ENCODE measurements around the gene BTG1. TPM values are rescaled to one million over a fixed set of nuclear protein-coding genes. Genes with fewer than 3 reads are reported as not detected.

The BTG1 gene
- total and polyA plus RNA-seq, 2 experiments from 2014 or later: 15.5 to 36.2 TPM

DNA sequence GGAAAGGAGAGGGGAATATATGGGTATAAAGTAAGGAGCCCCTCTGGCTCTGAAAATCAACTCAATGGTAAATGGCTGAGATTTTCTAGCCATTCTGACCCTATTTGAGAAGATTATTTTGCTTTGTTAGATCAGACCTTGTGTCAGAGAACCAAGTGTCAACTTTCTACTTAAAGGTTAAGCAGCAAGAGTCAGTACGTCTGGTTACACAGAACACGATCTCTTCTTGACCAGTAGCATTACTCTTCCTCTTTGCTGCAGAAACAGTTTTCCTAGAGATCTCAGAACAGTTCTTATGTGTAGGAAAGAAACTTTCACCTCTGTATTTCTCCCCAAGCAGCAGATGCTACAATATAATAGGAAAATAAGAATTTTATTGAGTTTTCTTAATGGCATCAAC lies 47.4 kb upstream of the BTG1 start:
- no peaks in the 10 kb centered on the region for H3K36me3 ChIP-seq (ENCODE audit: insufficient read depth)
- no peak for DNase-seq (ENCODE audit: low spot score)
- H3K27me3 ChIP-seq (ENCODE audit: insufficient read depth): no peaks in the 10 kb centered on the region
- H3K79me2 ChIP-seq (replicated peaks; ENCODE audit: insufficient read depth): no peaks in the 10 kb centered on the region
- TF ChIP-seq EZH2phosphoT487 (IDR thresholded peaks at IDR 0.05; ENCODE audit: unreplicated experiment): no peak
- no peak for TF ChIP-seq CREB1 (CRISPR knock-in tag; IDR thresholded peaks at IDR 0.05; ENCODE audit: low read depth)
- no peak for TF ChIP-seq NANOG (IDR thresholded peaks at IDR 0.05; ENCODE audit: borderline replicate concordance)
- no peak for TF ChIP-seq ZNF462 (CRISPR knock-in tag; IDR thresholded peaks at IDR 0.05)
- no peak for TF ChIP-seq ZNF331 (CRISPR knock-in tag; IDR thresholded peaks at IDR 0.05; ENCODE audit: low read depth)
- TF ChIP-seq, protein P1, sequence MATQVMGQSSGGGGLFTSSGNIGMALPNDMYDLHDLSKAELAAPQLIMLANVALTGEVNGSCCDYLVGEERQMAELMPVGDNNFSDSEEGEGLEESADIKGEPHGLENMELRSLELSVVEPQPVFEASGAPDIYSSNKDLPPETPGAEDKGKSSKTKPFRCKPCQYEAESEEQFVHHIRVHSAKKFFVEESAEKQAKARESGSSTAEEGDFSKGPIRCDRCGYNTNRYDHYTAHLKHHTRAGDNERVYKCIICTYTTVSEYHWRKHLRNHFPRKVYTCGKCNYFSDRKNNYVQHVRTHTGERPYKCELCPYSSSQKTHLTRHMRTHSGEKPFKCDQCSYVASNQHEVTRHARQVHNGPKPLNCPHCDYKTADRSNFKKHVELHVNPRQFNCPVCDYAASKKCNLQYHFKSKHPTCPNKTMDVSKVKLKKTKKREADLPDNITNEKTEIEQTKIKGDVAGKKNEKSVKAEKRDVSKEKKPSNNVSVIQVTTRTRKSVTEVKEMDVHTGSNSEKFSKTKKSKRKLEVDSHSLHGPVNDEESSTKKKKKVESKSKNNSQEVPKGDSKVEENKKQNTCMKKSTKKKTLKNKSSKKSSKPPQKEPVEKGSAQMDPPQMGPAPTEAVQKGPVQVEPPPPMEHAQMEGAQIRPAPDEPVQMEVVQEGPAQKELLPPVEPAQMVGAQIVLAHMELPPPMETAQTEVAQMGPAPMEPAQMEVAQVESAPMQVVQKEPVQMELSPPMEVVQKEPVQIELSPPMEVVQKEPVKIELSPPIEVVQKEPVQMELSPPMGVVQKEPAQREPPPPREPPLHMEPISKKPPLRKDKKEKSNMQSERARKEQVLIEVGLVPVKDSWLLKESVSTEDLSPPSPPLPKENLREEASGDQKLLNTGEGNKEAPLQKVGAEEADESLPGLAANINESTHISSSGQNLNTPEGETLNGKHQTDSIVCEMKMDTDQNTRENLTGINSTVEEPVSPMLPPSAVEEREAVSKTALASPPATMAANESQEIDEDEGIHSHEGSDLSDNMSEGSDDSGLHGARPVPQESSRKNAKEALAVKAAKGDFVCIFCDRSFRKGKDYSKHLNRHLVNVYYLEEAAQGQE (IDR thresholded peaks at IDR 0.05; ENCODE audit: unreplicated experiment): no peak
- TF ChIP-seq POLR2AphosphoS5 (IDR thresholded peaks at IDR 0.05; ENCODE audit: low read depth): no peak
- TF ChIP-seq ZNF114 (CRISPR knock-in tag; IDR thresholded peaks at IDR 0.05): no peak
- TF ChIP-seq ETS1 (IDR thresholded peaks at IDR 0.05): no peak
- TF ChIP-seq EZH2 (IDR thresholded peaks at IDR 0.05; ENCODE audit: low read depth, unreplicated experiment): no peak
- TF ChIP-seq, protein P2, sequence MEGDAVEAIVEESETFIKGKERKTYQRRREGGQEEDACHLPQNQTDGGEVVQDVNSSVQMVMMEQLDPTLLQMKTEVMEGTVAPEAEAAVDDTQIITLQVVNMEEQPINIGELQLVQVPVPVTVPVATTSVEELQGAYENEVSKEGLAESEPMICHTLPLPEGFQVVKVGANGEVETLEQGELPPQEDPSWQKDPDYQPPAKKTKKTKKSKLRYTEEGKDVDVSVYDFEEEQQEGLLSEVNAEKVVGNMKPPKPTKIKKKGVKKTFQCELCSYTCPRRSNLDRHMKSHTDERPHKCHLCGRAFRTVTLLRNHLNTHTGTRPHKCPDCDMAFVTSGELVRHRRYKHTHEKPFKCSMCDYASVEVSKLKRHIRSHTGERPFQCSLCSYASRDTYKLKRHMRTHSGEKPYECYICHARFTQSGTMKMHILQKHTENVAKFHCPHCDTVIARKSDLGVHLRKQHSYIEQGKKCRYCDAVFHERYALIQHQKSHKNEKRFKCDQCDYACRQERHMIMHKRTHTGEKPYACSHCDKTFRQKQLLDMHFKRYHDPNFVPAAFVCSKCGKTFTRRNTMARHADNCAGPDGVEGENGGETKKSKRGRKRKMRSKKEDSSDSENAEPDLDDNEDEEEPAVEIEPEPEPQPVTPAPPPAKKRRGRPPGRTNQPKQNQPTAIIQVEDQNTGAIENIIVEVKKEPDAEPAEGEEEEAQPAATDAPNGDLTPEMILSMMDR (conservative IDR thresholded peaks at IDR 0.05; ENCODE audit: low read depth in 2 of 2): no peak
- TF ChIP-seq STAT1 (IDR thresholded peaks at IDR 0.05; ENCODE audit: unreplicated experiment): no peak
- TF ChIP-seq JUNB (IDR thresholded peaks at IDR 0.05; ENCODE audit: unreplicated experiment): no peak
- Mint-ChIP-seq H3K27ac (no peak overlapping the region), H3K27me3 (ENCODE audit: insufficient read depth, low read depth, poor library complexity) (no peaks in the 10 kb centered on the region), H3K4me3 (no peak overlapping the region), H3K36me3 (ENCODE audit: low read depth) (peaks cover 5% of the 10 kb centered on the region; the same call in 1 of the 3 replicates), H3K4me1 (peaks cover 10% of the 10 kb centered on the region; the same call in 2 of the 3 replicates), H3K9me3 (0 out of 3 replicates have a peak, but pooled peaks cover 5% of the 10 kb centered on the region)
- H3K4me3 ChIP-seq: no peak overlapping the region
- H4K20me1 ChIP-seq (replicated peaks; ENCODE audit: insufficient read depth): no peaks in the 10 kb centered on the region
- H3K4me2 ChIP-seq: no peak overlapping the region
- ATAC-seq: no peak
- no peak overlapping the region for H2AFZ ChIP-seq
- peaks cover 5% of the 10 kb centered on the region for H3K4me1 ChIP-seq (ENCODE audit: insufficient read depth)
- no peak overlapping the region for H3K27ac ChIP-seq (ENCODE audit: low read depth)
- H3F3A ChIP-seq (replicated peaks; ENCODE audit: low read depth): no peaks in the 10 kb centered on the region
- H3K9me2 ChIP-seq (ENCODE audit: insufficient read depth): no peaks in the 10 kb centered on the region

All from GM23338 (cell line).